Endothelial cell of umbilical vein (primary cell): ENCODE measurements around the gene CEP57. TPM values are rescaled to one million over a fixed set of nuclear protein-coding genes. Genes with fewer than 3 reads are reported as not detected.

Source experiments
- BruUV-seq: library from RNA; stranded (reverse); fragments of 400-500 nt; replicated peaks from 2 replicates; lab custom pipeline; 2021; lab: Mats Ljungman, UMichigan
- CTCF ChIA-PET: fragments of 300-600, 350-600 bp; sonication (Branson Sonifier 250); formaldehyde crosslinking; loops from one replicate; lab custom pipeline; 2021; ENCODE audit warnings: antibody characterized with exemption, inconsistent platforms; lab: Charles Lee
- POLR2A ChIA-PET: fragments of 300-600, 350-600 bp; sonication (Branson Sonifier 250); formaldehyde crosslinking; loops from one replicate; lab custom pipeline; 2021; ENCODE audit warnings: antibody characterized with exemption, inconsistent platforms; lab: Charles Lee
- DNase-seq: peaks from one replicate; pipeline ENCODE4 v3.0.0-alpha.2; 2011; ENCODE audit warnings: low read depth, low spot score
- FAIRE-seq: peaks from 2 replicates; lab custom pipeline; 2011; peaks lifted over from hg19 to GRCh38; lab: Jason Lieb, UNC
- H2AFZ ChIP-seq: 2 replicates; pipeline ENCODE4 v1.6.0; 2012; ENCODE audit warnings: low read depth, low read length, control low read depth, inconsistent platforms
- H3K27ac ChIP-seq: 2 replicates; pipeline ENCODE4 v1.5.1; 2011; ENCODE audit warnings: low read depth, mild to moderate bottlenecking, control low read depth, low read length, moderate library complexity; ENCODE audit not compliant: insufficient read depth
- H3K27me3 ChIP-seq, 2 experiments: 2 replicates each; pipeline versions ENCODE4 v1.6.0 to v1.6.1; 2011; ENCODE audit warnings: low read length in 2 of 2, mixed read lengths in 1 of 2; ENCODE audit not compliant: control insufficient read depth in 2 of 2, insufficient read depth in 2 of 2
- H3K36me3 ChIP-seq, 2 experiments: 2 replicates in 1 of 2; 3 replicates in 1 of 2; pipeline ENCODE4 v1.5.1; 2011; ENCODE audit warnings: low read length in 2 of 2, mild to moderate bottlenecking in 1 of 2, moderate library complexity in 1 of 2; ENCODE audit not compliant: control insufficient read depth in 2 of 2, insufficient read depth in 2 of 2; ENCODE audit errors: extremely low read depth in 1 of 2
- H3K4me1 ChIP-seq: 3 replicates; pipeline ENCODE4 v1.5.1; 2011; ENCODE audit warnings: mild to moderate bottlenecking, low read length; ENCODE audit not compliant: control insufficient read depth, insufficient read depth; ENCODE audit errors: extremely low read depth
- H3K4me2 ChIP-seq: 2 replicates; pipeline ENCODE4 v1.6.1; 2011; ENCODE audit warnings: low read length, control low read depth, mixed read lengths; ENCODE audit not compliant: insufficient read depth
- H3K4me3 ChIP-seq, 3 experiments: fragments of 200-600 bp in 1 of 3; sonication (generic), shearing (Covaris generic) in 1 of 3; replicated peaks in 1 of 3; 2 replicates each; pipeline ENCODE4 v1.5.1; 2011 to 2016; ENCODE audit warnings: control low read depth in 3 of 3, low read length in 3 of 3, mild to moderate bottlenecking in 2 of 3, inconsistent platforms in 1 of 3, low read depth in 1 of 3, moderate library complexity in 1 of 3; ENCODE audit not compliant: insufficient read depth in 1 of 3
- H3K79me2 ChIP-seq: 2 replicates; pipeline ENCODE4 v1.6.0; 2012; ENCODE audit warnings: low read length, inconsistent platforms; ENCODE audit not compliant: control insufficient read depth, insufficient read depth
- H3K9ac ChIP-seq: replicated peaks from 2 replicates; pipeline ENCODE3; 2011; ENCODE audit warnings: low read length, control low read depth; ENCODE audit not compliant: insufficient read depth; ENCODE audit errors: extremely low read depth
- H3K9me1 ChIP-seq: replicated peaks from 3 replicates; pipeline ENCODE4 v1.6.0; 2011; ENCODE audit warnings: mild to moderate bottlenecking, low read length; ENCODE audit not compliant: control insufficient read depth, insufficient read depth; ENCODE audit errors: extremely low read depth
- H3K9me3 ChIP-seq: replicated peaks from 2 replicates; pipeline ENCODE4 v1.5.1; 2012; ENCODE audit warnings: low read length, inconsistent platforms; ENCODE audit not compliant: control insufficient read depth, insufficient read depth
- H4K20me1 ChIP-seq: replicated peaks from 2 replicates; pipeline ENCODE3; 2011; ENCODE audit warnings: mild to moderate bottlenecking, low read length; ENCODE audit not compliant: control insufficient read depth, insufficient read depth; ENCODE audit errors: extremely low read depth
- CTCF ChIP-seq, 2 donors: IDR thresholded peaks; 1 replicate in 1 of 2; 2 replicates in 1 of 2; pipeline ENCODE4 v1.5.1; 2011; ENCODE audit warnings: low read length in 2 of 2, mild to moderate bottlenecking in 2 of 2, moderate library complexity in 2 of 2, control low read depth in 1 of 2, inconsistent platforms in 1 of 2, low read depth in 1 of 2; ENCODE audit not compliant: insufficient read depth in 1 of 2; ENCODE audit errors: extremely low read depth in 1 of 2
- EZH2 ChIP-seq: IDR thresholded peaks from 2 replicates; pipeline ENCODE4 v1.6.1; 2012; ENCODE audit warnings: borderline replicate concordance, low read depth, mild to moderate bottlenecking, moderate library complexity, low read length, inconsistent platforms; ENCODE audit not compliant: severe bottlenecking
- FOS ChIP-seq: IDR thresholded peaks from 2 replicates; pipeline ENCODE4 v1.6.1; 2011; ENCODE audit warnings: mild to moderate bottlenecking, low read length, moderate library complexity, borderline replicate concordance; ENCODE audit not compliant: insufficient read depth
- GATA2 ChIP-seq: IDR thresholded peaks from 2 replicates; pipeline ENCODE4 v1.7.0; 2011; ENCODE audit warnings: low read depth, mild to moderate bottlenecking, moderate library complexity, mixed read lengths, low read length; ENCODE audit not compliant: insufficient read length, insufficient read depth
- JUN ChIP-seq: IDR thresholded peaks from 2 replicates; pipeline ENCODE4 v1.6.1; 2011; ENCODE audit warnings: borderline replicate concordance, low read depth; ENCODE audit not compliant: insufficient read length, insufficient read depth
- MAX ChIP-seq: IDR thresholded peaks from 2 replicates; pipeline ENCODE4 v1.6.1; 2011; ENCODE audit not compliant: insufficient read depth, insufficient read length
- MYC ChIP-seq: IDR thresholded peaks from one replicate; pipeline ENCODE4 v1.6.1; 2011; ENCODE audit warnings: mild to moderate bottlenecking, low read depth, low read length
- POLR2A ChIP-seq: IDR thresholded peaks from 2 replicates; pipeline ENCODE4 v1.6.1; 2012; ENCODE audit warnings: low read depth, mild to moderate bottlenecking, control low read depth, low read length
- POLR2AphosphoS5 ChIP-seq: IDR thresholded peaks from 2 replicates; pipeline ENCODE4 v1.6.1; 2012; ENCODE audit warnings: low read depth, mild to moderate bottlenecking, control low read depth, low read length, moderate library complexity; ENCODE audit not compliant: insufficient read depth
- dilution Hi-C: fragments of 300-500 bp; cut with MboI; formaldehyde crosslinking; loops from one replicate; pipeline ENCODE4 v1.15.0; 2019; ENCODE audit warnings: low sequenced_read_pairs; ENCODE audit not compliant: extremely low pct_ligation_motif_present
- intact Hi-C: fragments of 100-400 bp; cut with micrococcal nuclease; formaldehyde crosslinking; loops from one replicate; pipeline ENCODE4 v1.10.0; 2022
- polyA plus RNA-seq, 4 experiments: library from polyadenylated mRNA; depleted of rRNA in 3 of 4; stranded (reverse) in 3 of 4; unstranded in 1 of 4; fragments of >200 nt; gene quantifications; 2 replicates each; pipeline versions ENCODE4 v1.2.1 to v1.2.3, GENCODE V29; 2011 to 2012; ENCODE audit warnings: missing spikeins in 1 of 4
- total RNA-seq: library from RNA; stranded (reverse); gene quantifications from 2 replicates; pipeline ENCODE4 v1.2.3, GENCODE V29; 2021

CEP57 gene
- total and polyA plus RNA-seq, 2 donors (not counting 3 experiments of a cell fraction or from before 2014, with no cell fraction given) = 16.0 to 35.2 TPM

DNA sequence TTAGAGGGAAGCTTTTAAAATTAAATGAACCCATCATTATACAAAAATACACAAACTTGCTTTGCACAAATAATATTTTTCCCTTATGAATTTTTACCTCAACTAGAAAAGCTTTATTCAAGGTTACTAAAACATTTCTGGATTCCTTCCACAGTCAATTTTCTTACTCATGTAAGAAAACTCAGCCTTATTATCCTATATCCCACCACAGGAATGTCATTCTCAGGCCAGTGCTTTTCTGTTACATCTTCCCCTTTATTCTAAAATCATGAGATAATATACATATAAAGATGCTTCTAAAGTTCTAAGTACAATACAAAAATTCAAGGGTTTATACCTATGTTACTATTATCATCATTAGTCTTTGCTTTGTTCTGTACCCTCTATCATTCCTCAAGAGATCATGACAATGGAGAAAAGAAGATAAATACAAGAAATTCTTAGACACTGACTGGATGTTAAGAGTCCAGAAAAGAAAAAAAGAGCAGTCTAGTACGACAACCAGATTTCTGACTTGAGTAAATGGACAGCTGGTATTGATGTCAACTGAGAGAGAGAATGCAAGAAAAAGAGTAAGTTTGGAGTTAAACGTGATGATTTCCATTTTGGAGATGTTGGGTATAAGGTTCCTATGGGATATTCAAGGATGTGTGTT, 73.3 kb downstream of the CEP57 start:
- Histone ChIP-seq H2AFZ (no peak overlapping the region), H3K4me2 (no peak overlapping the region), H3K36me3 (peaks cover 0 to 9% of the 10 kb centered on the region in 2 experiments), H3K27me3 (no peaks in the 10 kb centered on the region), H3K27ac (no peak overlapping the region), H3K9me1 (no peaks in the 10 kb centered on the region), H3K4me3 (no peak overlapping the region), H3K9me3 (no peaks in the 10 kb centered on the region), H3K9ac (no peak overlapping the region), H3K4me1 (no peaks in the 10 kb centered on the region), H4K20me1 (no peaks in the 10 kb centered on the region), H3K79me2 (peaks cover 2% of the 10 kb centered on the region)
- ChIA-PET CTCF (interaction anchor here (0.9 kb wide), 1 partner anchor 12 kb away, joined by 3 read pairs; no protein-coding TSS in a partner anchor), POLR2A (no interaction called here)
- intact Hi-C loops = no loop called here
- BruUV-seq = no TSS peak
- no peak for FAIRE-seq
- no peak for DNase-seq
- no peak for TF ChIP-seq FOS
- TF ChIP-seq MAX = no peak
- no peak for TF ChIP-seq POLR2AphosphoS5
- TF ChIP-seq MYC = no peak
- TF ChIP-seq EZH2 = no peak
- no peak for TF ChIP-seq JUN
- no peak for TF ChIP-seq CTCF (IDR thresholded peaks at IDR 0.05; ENCODE audit: extremely low read depth in 1 of 2, insufficient read depth in 1 of 2, low read depth in 1 of 2, low read length in 2 of 2)
- TF ChIP-seq GATA2 = no peak
- no peak for TF ChIP-seq POLR2A
- dilution Hi-C loops = no loop called here
